Breast epithelium (tissue), 4 donors: ENCODE data around the gene MPRIP. TPM values are rescaled to one million over a fixed set of nuclear protein-coding genes. Genes with fewer than 3 reads are reported as not detected.
"Not testable (repeated sequence)": the region's sequence is repeated elsewhere in the genome, so short reads cannot be mapped to it uniquely, and the experiment has no call there.

Experiments used
- DNase-seq, 2 donors: peaks; one replicate each; pipeline ENCODE4 v3.0.0-alpha.2; 2019; ENCODE audit warnings: low spot score in 2 of 2
- H3K27ac ChIP-seq, 2 donors: fragments of 200-600 bp; sonication (generic) in 1 of 2; one replicate each; pipeline ENCODE4 v1.5.1; 2016 to 2019; ENCODE audit warnings: mild to moderate bottlenecking in 1 of 2
- H3K27me3 ChIP-seq, 2 donors: fragments of 200-600 bp; sonication (generic) in 1 of 2; one replicate each; pipeline versions ENCODE4 v1.5.1 to v1.6.0; 2017 to 2019; ENCODE audit warnings: control low read depth in 1 of 2, mild to moderate bottlenecking in 1 of 2
- H3K36me3 ChIP-seq: fragments of 200-600 bp; one replicate; pipeline ENCODE4 v1.5.1; 2019
- H3K4me1 ChIP-seq, 2 donors: fragments of 200-600 bp; sonication (generic); one replicate each; pipeline ENCODE4 v1.5.1; 2016 to 2019; ENCODE audit warnings: control low read depth in 1 of 2
- H3K4me3 ChIP-seq, 3 donors: fragments of 200-600 bp; sonication (generic); 1 replicate in 2 of 3; 2 replicates in 1 of 3; pipeline ENCODE4 v1.5.1; 2016 to 2019; ENCODE audit warnings: mild to moderate bottlenecking in 3 of 3, moderate library complexity in 2 of 3
- H3K9me3 ChIP-seq, 2 donors: fragments of 200-600 bp; sonication (generic) in 1 of 2; one replicate each; pipeline ENCODE4 v1.5.1; 2016 to 2019; ENCODE audit warnings: control low read depth in 1 of 2
- CTCF ChIP-seq, 3 donors: fragments of 450-650 bp; IDR thresholded peaks; one replicate each; pipeline ENCODE4 v1.5.1; 2016 to 2017; ENCODE audit warnings: antibody characterized with exemption in 3 of 3, mild to moderate bottlenecking in 3 of 3, moderate library complexity in 3 of 3
- POLR2A ChIP-seq: fragments of 450-650 bp; IDR thresholded peaks from one replicate; pipeline ENCODE4 v1.6.1; 2016; ENCODE audit warnings: antibody characterized with exemption, mild to moderate bottlenecking, moderate library complexity
- POLR2AphosphoS5 ChIP-seq, 3 donors: sonication (generic); formaldehyde crosslinking; IDR thresholded peaks; one replicate each; pipeline ENCODE4 v1.6.1; 2017; ENCODE audit warnings: antibody characterized with exemption in 3 of 3
- intact Hi-C: fragments of 100-400 bp; cut with DNase I; formaldehyde crosslinking; loops from one replicate; pipeline ENCODE4 v1.15.1; 2023; ENCODE audit warnings: low total_unique reads
- total RNA-seq, 3 donors: library from RNA; depleted of rRNA; stranded (reverse); fragments of >200 nt; gene quantifications; one replicate each; pipeline ENCODE4 v1.1.0, GENCODE V29; 2016

Gene MPRIP
- total RNA-seq, 3 donors from 2014 or later = 93.1 to 136 (median 124) TPM

- Histone ChIP-seq H3K27ac (no peak overlapping the region), H3K4me3 (no peak overlapping the region), H3K9me3 (no peaks in the 10 kb centered on the region), H3K36me3 (no peaks in the 10 kb centered on the region), H3K4me1 (no peaks in the 10 kb centered on the region), H3K27me3 (no peaks in the 10 kb centered on the region)
- no peak for TF ChIP-seq POLR2AphosphoS5 (IDR thresholded peaks at IDR 0.05)
- no peak for TF ChIP-seq POLR2A
- TF ChIP-seq CTCF (IDR thresholded peaks at IDR 0.05) = no peak
- intact Hi-C loops = no loop called here
- DNase-seq = peak in 1 of 2 donors; percentile 46
Measured at GRCh38 chr17:17004251-17004996, 37.8 kb upstream of the MPRIP start.

- H3K9me3 ChIP-seq, H3K4me3 ChIP-seq, intact Hi-C loops, H3K27me3 ChIP-seq, H3K27ac ChIP-seq, H3K4me1 ChIP-seq, H3K36me3 ChIP-seq: not testable (repeated sequence)
- peak in 1 of 2 donors; percentile 49 for DNase-seq
Measured at GRCh38 chr17:17004997-17005614, 37.2 kb upstream of the MPRIP start.

- H3K27ac ChIP-seq, H3K27me3 ChIP-seq, DNase-seq, intact Hi-C loops, H3K4me3 ChIP-seq, H3K9me3 ChIP-seq, H3K36me3 ChIP-seq, H3K4me1 ChIP-seq: not testable (repeated sequence)
Measured at GRCh38 chr17:17007891-17008290, 34.4 kb upstream of the MPRIP start.

- H3K4me1 ChIP-seq, intact Hi-C loops, H3K27ac ChIP-seq, DNase-seq, H3K9me3 ChIP-seq, H3K27me3 ChIP-seq, H3K4me3 ChIP-seq, H3K36me3 ChIP-seq: not testable (repeated sequence)
Measured at GRCh38 chr17:17008621-17009397, 33.4 kb upstream of the MPRIP start.

GRCh38 chr17:17009972-17010371 lies 32.3 kb upstream of the MPRIP start:
- H3K4me1 ChIP-seq, H3K36me3 ChIP-seq, H3K27me3 ChIP-seq, DNase-seq, H3K4me3 ChIP-seq, H3K9me3 ChIP-seq, intact Hi-C loops, H3K27ac ChIP-seq: not testable (repeated sequence)

GRCh38 chr17:17010545-17011034 lies 31.7 kb upstream of the MPRIP start:
- DNase-seq = peak in 1 of 2 donors; percentile 48
- H3K4me3 ChIP-seq, H3K4me1 ChIP-seq, H3K9me3 ChIP-seq, H3K36me3 ChIP-seq, intact Hi-C loops, H3K27me3 ChIP-seq: not testable (repeated sequence)
- peak overlapping the region in 1 of 2 donors; percentile 79 for H3K27ac ChIP-seq

- DNase-seq = peak; percentile 35 to 69
- Histone ChIP-seq H3K27ac (peak overlapping the region in 1 of 2 donors; percentile 79), H3K4me3 (peak overlapping the region in 1 of 3 donors; percentile 3)
- H3K4me1 ChIP-seq, H3K9me3 ChIP-seq, intact Hi-C loops, H3K36me3 ChIP-seq, H3K27me3 ChIP-seq: not testable (repeated sequence)
- TF ChIP-seq POLR2AphosphoS5 (IDR thresholded peaks at IDR 0.05) = peak in 1 of 3 donors; percentile 17
Measured at GRCh38 chr17:17011043-17011907, 31.0 kb upstream of the MPRIP start.

- H3K9me3 ChIP-seq, intact Hi-C loops, H3K27ac ChIP-seq, H3K4me1 ChIP-seq, H3K4me3 ChIP-seq, H3K36me3 ChIP-seq, H3K27me3 ChIP-seq, DNase-seq: not testable (repeated sequence)
Measured at GRCh38 chr17:17013828-17014747, 28.2 kb upstream of the MPRIP start.

- DNase-seq, H3K36me3 ChIP-seq, intact Hi-C loops, H3K4me3 ChIP-seq, H3K9me3 ChIP-seq, H3K4me1 ChIP-seq, H3K27me3 ChIP-seq, H3K27ac ChIP-seq: not testable (repeated sequence)
Measured at GRCh38 chr17:17014748-17015124, 27.5 kb upstream of the MPRIP start.
